SK-N-SH (cell line): ENCODE measurements around the gene BMPR1B.

Source experiments
- CTCF ChIP-seq: fragments of 200-600 bp; sonication (generic); IDR thresholded peaks from 2 replicates; pipeline ENCODE4 v1.6.1; 2017; ENCODE audit warnings: antibody characterized with exemption, mild to moderate bottlenecking, moderate library complexity
- EP300 ChIP-seq, 2 experiments: IDR thresholded peaks; 2 replicates each; pipeline versions ENCODE4 v1.4.0 to v1.6.1; 2012; ENCODE audit warnings: borderline replicate concordance in 1 of 2, low read depth in 1 of 2, low read length in 1 of 2
- EZH2phosphoT487 ChIP-seq: fragments of 200-600 bp; sonication (generic); IDR thresholded peaks from 2 replicates; pipeline ENCODE4 v1.6.1; 2017; ENCODE audit warnings: low read depth, mixed run types, mild to moderate bottlenecking, antibody characterized with exemption, moderate library complexity, borderline replicate concordance
- MAX ChIP-seq: IDR thresholded peaks from 2 replicates; pipeline ENCODE4 v1.4.0; 2012; ENCODE audit warnings: low read depth
- POLR2AphosphoS5 ChIP-seq: IDR thresholded peaks from 2 replicates; pipeline ENCODE4 v1.6.1; 2012; ENCODE audit warnings: low read depth, low read length
- RAD21 ChIP-seq: IDR thresholded peaks from 2 replicates; pipeline ENCODE4 v1.6.1; 2012; ENCODE audit warnings: mild to moderate bottlenecking, low read length
- TCF12 ChIP-seq: IDR thresholded peaks from 2 replicates; pipeline ENCODE4 v1.4.0; 2012
- YY1 ChIP-seq: IDR thresholded peaks from 2 replicates; pipeline ENCODE4 v1.4.0; 2012; ENCODE audit warnings: low read depth, mild to moderate bottlenecking

- TF ChIP-seq POLR2AphosphoS5 (no peak), EP300 (IDR thresholded peaks at IDR 0.05; ENCODE audit: borderline replicate concordance in 1 of 2, low read depth in 1 of 2, low read length in 1 of 2) (no peak), CTCF (no peak), RAD21 (no peak), MAX (no peak), YY1 (no peak), EZH2phosphoT487 (no peak), TCF12 (no peak)
These were observed 169.9 kb downstream of the BMPR1B start for GRCh38 chr4:94927696-94928095.
